HCT116 (cell line): ENCODE results near the gene FOS. TPM values are rescaled to one million over a fixed set of nuclear protein-coding genes. Genes with fewer than 3 reads are reported as not detected.
A peak's percentile ranks its signal among the peaks of the same experiment; 100 is the strongest.
"Not testable (repeated sequence)": the region's sequence is repeated elsewhere in the genome, so short reads cannot be mapped to it uniquely, and the experiment has no call there.

Experiments used
- ATAC-seq: fragments of 200-7000 bp; cut with Tn5 transposase; 2 replicates; pipeline ENCODE4 v1.9.1; 2020; ENCODE audit warnings: mild to moderate bottlenecking, moderate library complexity
- BruUV-seq: library from RNA; stranded (reverse); fragments of 400-500 nt; replicated peaks from 2 replicates; lab custom pipeline; 2021; lab: Mats Ljungman, UMichigan
- CTCF ChIA-PET: fragments of 300-600 bp; sonication (Branson Sonifier 250); formaldehyde crosslinking; loops from one replicate; lab custom pipeline; 2021; ENCODE audit warnings: antibody characterized with exemption; lab: Charles Lee
- POLR2A ChIA-PET: fragments of 300-600, 350-600 bp; sonication (Branson Sonifier 250); formaldehyde crosslinking; loops from one replicate; lab custom pipeline; 2021; ENCODE audit warnings: antibody characterized with exemption; lab: Charles Lee
- RAD21 ChIA-PET, 2 experiments: fragments of 300-600 bp; sonication (Branson Sonifier 250); formaldehyde crosslinking; loops; one replicate each; lab custom pipeline; 2023; ENCODE audit warnings: low total read pairs in 2 of 2; ENCODE audit not compliant: uncharacterized antibody in 2 of 2, unreplicated experiment in 2 of 2, low non-redundant PET in 1 of 2; lab: Charles Lee
- DNase-seq: peaks from one replicate; pipeline ENCODE4 v3.0.0-alpha.2; 2010; ENCODE audit warnings: low read depth, low spot score
- H2AFZ ChIP-seq: fragments of 200-600 bp; shearing (Covaris generic), sonication (generic); 2 replicates; pipeline ENCODE4 v1.6.1; 2017; ENCODE audit warnings: low read depth, mixed run types, mixed read lengths, antibody characterized with exemption, low read length; ENCODE audit not compliant: poor library complexity, severe bottlenecking
- H3K27ac ChIP-seq: 2 replicates; pipeline ENCODE4 v1.5.1; 2012; ENCODE audit warnings: low read depth, low read length
- H3K27me3 ChIP-seq: fragments of 200-600 bp; sonication (generic); 2 replicates; pipeline ENCODE4 v1.6.1; 2016; ENCODE audit warnings: mixed run types, low read length, mixed read lengths; ENCODE audit not compliant: insufficient read depth
- H3K36me3 ChIP-seq, 2 experiments: fragments of 200-500 bp in 1 of 2; fragments of 200-600 bp in 1 of 2; sonication (Bioruptor generic) in 1 of 2; sonication (generic) in 1 of 2; 2 replicates each; pipeline versions ENCODE4 v1.5.1 to v1.6.1; 2014 to 2016; ENCODE audit warnings: low read length in 2 of 2, inconsistent platforms in 1 of 2, mixed read lengths in 1 of 2, mixed run types in 1 of 2; ENCODE audit not compliant: insufficient read depth in 2 of 2, control insufficient read depth in 1 of 2
- H3K4me1 ChIP-seq, 2 experiments: fragments of 200-600 bp in 1 of 2; sonication (generic) in 1 of 2; 2 replicates each; pipeline versions ENCODE4 v1.5.1 to v1.6.1; 2012 to 2017; ENCODE audit warnings: low read length in 2 of 2, inconsistent platforms in 1 of 2, mild to moderate bottlenecking in 1 of 2, mixed read lengths in 1 of 2, mixed run types in 1 of 2, moderate library complexity in 1 of 2; ENCODE audit not compliant: insufficient read depth in 2 of 2, control insufficient read depth in 1 of 2
- H3K4me2 ChIP-seq: fragments of 200-600 bp; sonication (generic); 2 replicates; pipeline ENCODE4 v1.6.1; 2017; ENCODE audit warnings: mixed run types, low read length, mixed read lengths
- H3K4me3 ChIP-seq, 2 experiments: fragments of 200-600 bp in 1 of 2; sonication (generic) in 1 of 2; replicated peaks in 1 of 2; 2 replicates each; pipeline ENCODE4 v1.5.1; 2011 to 2016; ENCODE audit warnings: low read length in 2 of 2, control low read depth in 1 of 2, low read depth in 1 of 2, mild to moderate bottlenecking in 1 of 2, mixed read lengths in 1 of 2, mixed run types in 1 of 2
- H3K79me2 ChIP-seq: fragments of 200-600 bp; sonication (generic); 2 replicates; pipeline ENCODE4 v1.6.1; 2017; ENCODE audit warnings: mild to moderate bottlenecking, mixed run types, low read length, moderate library complexity, mixed read lengths; ENCODE audit not compliant: insufficient read depth
- H3K9ac ChIP-seq: fragments of 200-600 bp; sonication (generic); 2 replicates; pipeline ENCODE4 v1.6.1; 2016; ENCODE audit warnings: low read length, mixed read lengths
- H3K9me2 ChIP-seq: fragments of 200-600 bp; sonication (generic), shearing (Covaris generic); 2 replicates; pipeline ENCODE4 v1.6.1; 2017; ENCODE audit warnings: mixed run types, mild to moderate bottlenecking, moderate library complexity; ENCODE audit not compliant: insufficient read depth
- H3K9me3 ChIP-seq, 2 experiments: fragments of 200-500 bp in 1 of 2; fragments of 200-600 bp in 1 of 2; sonication (Bioruptor generic) in 1 of 2; sonication (generic) in 1 of 2; 2 replicates each; pipeline ENCODE4 v1.6.1; 2014 to 2017; ENCODE audit warnings: low read length in 2 of 2, mixed read lengths in 2 of 2, inconsistent platforms in 1 of 2, low read depth in 1 of 2, mild to moderate bottlenecking in 1 of 2, mixed run types in 1 of 2, moderate library complexity in 1 of 2; ENCODE audit not compliant: control insufficient read depth in 1 of 2, insufficient read depth in 1 of 2
- H4K20me1 ChIP-seq: fragments of 200-600 bp; sonication (generic), shearing (Covaris generic); 2 replicates; pipeline ENCODE4 v1.6.1; 2017; ENCODE audit warnings: mixed run types, mild to moderate bottlenecking, moderate library complexity; ENCODE audit not compliant: insufficient read depth
- CEBPB ChIP-seq: IDR thresholded peaks from 2 replicates; pipeline ENCODE4 v1.6.1; 2012; ENCODE audit warnings: low read depth
- EZH2phosphoT487 ChIP-seq: fragments of 200-600 bp; IDR thresholded peaks from 2 replicates; pipeline ENCODE4 v1.6.1; 2018; ENCODE audit warnings: antibody characterized with exemption, borderline replicate concordance
- FOSL1 ChIP-seq: IDR thresholded peaks from 2 replicates; pipeline ENCODE4 v1.6.1; 2012; ENCODE audit warnings: low read depth
- JUND ChIP-seq: IDR thresholded peaks from 2 replicates; pipeline ENCODE4 v1.6.1; 2012
- POLR2A ChIP-seq: IDR thresholded peaks from 2 replicates; pipeline ENCODE4 v1.7.0; 2011; ENCODE audit warnings: borderline replicate concordance; ENCODE audit not compliant: insufficient read depth, insufficient read length; ENCODE audit errors: extremely low read depth
- RAD21 ChIP-seq: IDR thresholded peaks from 2 replicates; pipeline ENCODE4 v1.6.1; 2012; ENCODE audit warnings: low read depth, mild to moderate bottlenecking
- SIN3A ChIP-seq: IDR thresholded peaks from 2 replicates; pipeline ENCODE4 v1.6.1; 2012; ENCODE audit warnings: low read depth
- SRF ChIP-seq: IDR thresholded peaks from 2 replicates; pipeline ENCODE4 v1.6.1; 2012; ENCODE audit warnings: low read depth
- ZNF274 ChIP-seq: fragments of 200-500 bp; sonication (Bioruptor generic); IDR thresholded peaks from 2 replicates; pipeline ENCODE4 v1.6.1; 2014; ENCODE audit warnings: mild to moderate bottlenecking, low read depth, low read length, inconsistent platforms
- intact Hi-C: fragments of 100-400 bp; cut with micrococcal nuclease; formaldehyde crosslinking; loops from 2 replicates; pipeline ENCODE4 v1.10.0; 2022
- total RNA-seq: library from RNA; stranded (reverse); gene quantifications from one replicate; pipeline ENCODE4 v1.2.1, GENCODE V29; 2021; ENCODE audit not compliant: unreplicated experiment

The FOS gene
- total RNA-seq, 1 experiment from 2014 or later = 50.4 TPM

GRCh38 chr14:75232597-75232996, 46.0 kb upstream of the FOS start (continued):
- no peak for TF ChIP-seq EZH2phosphoT487
- no peak for TF ChIP-seq SRF
- TF ChIP-seq RAD21 = no peak
- no peak for TF ChIP-seq ZNF274
- TF ChIP-seq POLR2A = no peak
- no peak for TF ChIP-seq SIN3A

GRCh38 chr14:75234173-75235115, 44.2 kb upstream of the FOS start:
- no peaks in the 10 kb centered on the region for H3K9me3 ChIP-seq
- ChIA-PET CTCF (no interaction called here), POLR2A (no interaction called here), RAD21 (no interaction called here)
- H3K4me2 ChIP-seq = peak overlapping the region; percentile 77
- H3K9ac ChIP-seq = peak overlapping the region; percentile 15
- intact Hi-C loops = no loop called here
- no peak overlapping the region for H3K27ac ChIP-seq
- no peaks in the 10 kb centered on the region for H4K20me1 ChIP-seq
- ATAC-seq (peak; percentile 57), DNase-seq (peak; percentile 38)
- BruUV-seq = no TSS peak
- no peaks in the 10 kb centered on the region for H3K27me3 ChIP-seq
- H3K79me2 ChIP-seq = no peaks in the 10 kb centered on the region
- TF ChIP-seq JUND = peak; percentile 46
- TF ChIP-seq FOSL1 = peak; percentile 42; the same call in 1 of the 2 replicates
- TF ChIP-seq CEBPB = no peak
- H3K4me3 ChIP-seq = peak overlapping the region in 1 of 2 experiments; percentile 46; a peak in 3 of 4 replicates
- H3K4me1 ChIP-seq = peaks cover 17 to 42% of the 10 kb centered on the region in 2 experiments
- no peaks in the 10 kb centered on the region for H3K9me2 ChIP-seq
- peak overlapping the region; percentile 94 for H2AFZ ChIP-seq
- H3K36me3 ChIP-seq = no peaks in the 10 kb centered on the region

- ATAC-seq, H3K9me3 ChIP-seq, H3K27me3 ChIP-seq, POLR2A ChIA-PET, H3K4me3 ChIP-seq, H3K79me2 ChIP-seq, DNase-seq, intact Hi-C loops, H3K27ac ChIP-seq, H3K9ac ChIP-seq, H3K9me2 ChIP-seq, RAD21 ChIA-PET, H4K20me1 ChIP-seq, H3K4me2 ChIP-seq, BruUV-seq, CTCF ChIA-PET, H2AFZ ChIP-seq, H3K36me3 ChIP-seq: not testable (repeated sequence)
- peaks cover 11 to 34% of the 10 kb centered on the region in 2 experiments for H3K4me1 ChIP-seq
Measured at GRCh38 chr14:75235198-75235597, 43.4 kb upstream of the FOS start.
